Measurements from ENCODE around the gene CNOT1.
"Not testable (repeated sequence)": the region's sequence is repeated elsewhere in the genome, so short reads cannot be mapped to it uniquely, and the experiment has no call there.

CNOT1 gene

DNA sequence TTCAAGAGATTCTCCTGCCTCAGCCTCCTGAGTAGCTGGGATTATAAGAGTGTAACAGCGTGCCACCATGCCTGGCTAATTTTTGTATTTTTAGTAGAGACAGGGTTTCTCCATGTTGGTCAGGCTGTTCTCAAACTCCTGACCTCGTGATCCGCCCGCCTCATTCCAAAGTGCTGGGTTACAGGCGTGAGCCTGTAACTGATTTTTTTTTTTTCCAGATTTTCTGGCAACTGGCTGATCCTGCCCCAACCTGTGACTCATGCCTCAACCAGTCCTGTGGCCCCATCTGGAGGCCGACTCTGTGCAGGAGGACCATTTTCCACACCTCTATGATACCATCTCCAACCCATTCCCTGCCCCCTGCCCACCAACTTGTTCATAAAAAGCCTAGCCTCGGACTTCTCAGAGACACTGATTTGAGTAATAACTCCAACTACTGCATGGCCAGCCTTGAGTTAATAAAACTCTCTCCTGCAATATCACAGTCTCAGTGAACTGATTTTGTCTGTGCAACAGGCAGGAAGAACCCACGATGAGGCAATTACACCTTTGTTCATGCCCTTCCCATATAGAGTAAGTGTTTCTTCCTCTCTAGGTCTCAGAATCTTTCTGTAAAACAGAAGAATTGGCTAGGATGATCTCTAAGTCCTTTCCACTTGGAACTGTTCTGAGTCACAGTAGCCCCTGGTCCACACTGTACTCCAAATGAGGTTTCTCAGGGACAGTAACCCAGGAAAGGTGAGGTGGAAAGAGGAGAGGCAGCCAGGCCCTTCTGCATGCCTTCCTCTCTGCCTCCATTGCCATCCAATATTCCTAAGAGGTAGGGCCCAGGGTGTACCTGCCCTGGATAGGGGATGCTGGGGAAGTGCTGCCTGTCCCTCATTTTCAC, 8.8 kb upstream of the CNOT1 start:
- no peak for DNase-seq

DNA sequence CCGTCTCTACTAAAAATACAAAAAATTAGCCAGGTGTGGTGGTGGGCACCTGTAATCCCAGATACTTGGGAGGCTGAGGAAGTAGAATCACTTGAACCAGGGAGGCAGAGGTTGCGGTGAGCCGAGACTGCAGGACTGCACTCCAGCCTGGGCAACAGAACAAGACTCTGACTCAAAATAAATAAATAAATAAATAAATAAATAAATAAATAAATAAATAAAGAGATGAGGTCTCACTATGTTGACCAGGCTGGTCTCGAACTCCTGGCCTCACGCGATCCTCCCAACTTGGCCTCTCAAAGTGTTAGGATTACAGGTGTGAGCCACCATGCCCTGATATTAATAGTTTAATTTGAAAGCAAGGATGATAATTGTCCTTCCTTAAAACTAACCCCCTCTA, 7.4 kb upstream of the CNOT1 start:
- not testable (repeated sequence) for DNase-seq

DNA sequence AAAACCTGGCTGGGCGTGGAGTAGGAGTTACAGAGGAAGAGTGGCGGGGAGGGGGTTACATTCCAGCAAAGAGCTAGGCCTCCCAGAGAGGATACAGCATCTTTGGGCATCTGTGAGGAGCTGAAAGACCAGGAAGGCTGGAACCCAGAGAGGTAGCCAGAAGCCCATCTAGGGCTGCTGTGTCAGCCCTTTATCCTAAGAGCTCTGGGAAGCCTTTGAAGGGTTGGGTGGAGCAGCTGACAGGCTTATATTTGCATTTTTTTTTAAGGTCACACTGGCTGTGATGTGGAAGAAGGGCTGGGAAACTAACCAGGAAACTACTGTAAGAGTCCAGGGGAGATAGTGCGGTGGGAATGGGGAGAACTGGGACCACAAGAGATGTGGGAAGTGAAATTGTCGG, 6.8 kb upstream of the CNOT1 start:
- no peak for DNase-seq

DNA sequence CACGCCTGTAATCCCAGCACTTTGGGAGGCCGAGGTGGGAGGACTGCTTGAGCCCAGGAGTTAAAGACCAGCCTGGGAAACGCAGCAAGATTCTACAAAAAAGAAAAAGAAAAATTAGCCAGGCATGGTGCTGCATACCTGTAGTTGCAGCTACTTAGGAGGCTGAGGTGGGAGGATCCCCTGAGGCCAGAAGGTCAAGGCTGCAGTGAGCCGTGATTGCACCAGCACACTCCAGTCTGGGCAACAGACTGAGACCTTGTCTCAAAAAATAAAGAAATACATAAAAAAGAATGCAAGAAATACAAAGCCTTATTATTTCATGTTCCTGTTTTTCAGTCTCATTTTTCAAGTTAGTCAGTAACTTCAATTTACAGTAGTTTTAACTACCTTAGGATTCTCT, 5.9 kb upstream of the CNOT1 start:
- DNase-seq = no peak

DNA sequence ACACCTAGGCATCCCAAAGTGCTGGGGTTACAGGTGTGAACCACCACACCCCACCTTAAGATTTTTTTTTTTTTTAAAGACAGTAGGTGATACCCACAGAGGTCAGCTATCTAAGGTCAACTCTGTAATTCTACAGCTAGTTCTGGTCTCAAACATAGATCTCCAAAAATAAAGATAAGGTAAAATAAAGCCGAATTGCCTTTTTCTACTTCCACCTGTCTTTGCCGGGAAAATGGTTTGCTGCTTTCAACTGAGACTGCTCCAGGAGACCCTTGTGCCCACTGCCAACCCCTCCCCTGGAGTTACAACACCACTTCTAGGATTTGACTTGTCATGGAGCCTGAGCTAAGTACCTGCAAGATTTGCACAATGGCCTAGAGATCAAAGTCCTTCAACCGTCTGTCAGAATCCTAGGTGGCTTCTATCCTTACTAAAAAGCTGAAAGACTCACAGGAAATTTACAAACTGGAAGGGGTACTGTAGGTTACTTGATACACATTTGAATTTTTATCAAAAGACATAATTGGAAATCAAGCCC, 4.7 kb upstream of the CNOT1 start:
- no peak for DNase-seq

DNA sequence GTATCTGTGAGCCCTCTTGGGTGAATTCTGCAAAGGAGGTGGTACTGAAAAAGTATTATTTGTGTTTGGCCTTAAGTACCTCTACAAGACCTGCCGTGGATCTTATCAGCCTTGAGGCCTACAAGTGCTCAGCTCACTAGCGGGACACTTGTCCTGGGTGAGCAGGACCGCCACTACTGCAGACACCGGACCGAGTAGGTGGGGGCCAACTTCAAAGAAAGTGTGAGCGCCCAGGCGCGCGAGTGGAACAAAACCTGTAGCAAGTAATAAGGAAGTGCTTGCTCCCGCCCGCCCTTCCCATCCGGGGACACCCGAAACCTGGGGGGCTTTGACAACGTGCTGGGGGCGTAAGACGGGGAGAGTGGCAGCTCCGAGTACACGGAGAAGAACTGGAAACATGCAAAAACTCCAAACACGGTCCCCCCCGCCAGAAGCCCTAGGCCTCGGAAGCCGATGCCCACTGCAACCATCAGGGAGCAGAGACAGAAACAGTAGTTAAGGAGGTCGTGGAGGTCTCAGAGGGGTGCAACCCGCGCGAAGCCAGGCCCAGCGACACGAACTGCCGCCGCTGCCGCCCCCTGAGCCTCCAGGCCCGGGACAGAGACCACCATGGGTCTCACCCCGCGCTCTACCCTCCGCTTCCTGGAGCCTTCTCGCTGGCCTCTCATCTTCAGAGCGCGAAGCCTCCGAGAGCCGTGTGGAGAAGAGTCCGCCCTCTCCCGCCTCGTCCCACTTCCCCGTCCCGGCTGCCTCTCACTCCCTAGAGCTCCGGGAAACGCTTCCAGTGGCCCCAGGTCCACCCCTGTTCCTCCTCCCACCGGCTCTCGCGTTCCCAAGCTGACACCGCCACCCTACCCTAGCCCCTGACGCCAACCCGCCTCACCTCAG, 537 bp downstream of the CNOT1 start:
- DNase-seq = peak; percentile 51

DNA sequence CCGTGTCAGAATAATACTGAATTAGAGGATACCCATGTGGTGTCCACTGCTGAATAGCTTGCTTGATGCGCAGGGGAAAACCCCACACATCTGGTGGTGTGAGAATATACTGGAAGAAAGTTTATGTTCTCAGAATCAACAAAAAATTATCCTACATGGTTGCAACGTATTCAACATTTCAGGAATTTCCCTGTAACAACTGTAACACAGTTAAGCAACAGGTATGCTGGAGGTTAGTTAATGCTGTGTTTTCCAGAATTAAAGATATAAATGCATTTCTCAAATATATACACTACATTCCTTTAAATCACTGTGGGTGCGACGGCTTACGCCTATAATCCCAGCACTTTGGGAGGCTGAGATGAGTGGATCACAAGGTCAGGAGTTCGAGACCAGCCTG, 5.4 kb downstream of the CNOT1 start:
- no peak for DNase-seq

DNA sequence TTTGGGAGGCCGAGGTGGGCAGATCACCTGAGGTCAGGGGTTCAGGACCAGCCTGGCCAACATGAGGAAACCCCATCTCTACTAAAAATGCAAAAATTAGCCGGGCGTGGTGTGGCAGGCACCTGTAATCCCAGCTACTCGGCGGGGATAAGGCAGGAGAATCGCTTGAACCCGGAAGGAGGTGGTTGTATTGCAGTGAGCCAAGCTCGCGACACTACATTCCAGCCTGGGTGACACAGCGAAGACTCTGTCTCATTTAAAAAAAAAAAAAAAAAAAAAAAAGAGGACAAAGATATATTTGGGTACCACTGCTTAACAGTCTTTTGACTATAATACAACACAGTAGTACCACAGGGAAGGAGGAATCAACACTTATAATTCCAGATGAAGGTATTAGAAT, 9.2 kb downstream of the CNOT1 start:
- no peak for DNase-seq

DNA sequence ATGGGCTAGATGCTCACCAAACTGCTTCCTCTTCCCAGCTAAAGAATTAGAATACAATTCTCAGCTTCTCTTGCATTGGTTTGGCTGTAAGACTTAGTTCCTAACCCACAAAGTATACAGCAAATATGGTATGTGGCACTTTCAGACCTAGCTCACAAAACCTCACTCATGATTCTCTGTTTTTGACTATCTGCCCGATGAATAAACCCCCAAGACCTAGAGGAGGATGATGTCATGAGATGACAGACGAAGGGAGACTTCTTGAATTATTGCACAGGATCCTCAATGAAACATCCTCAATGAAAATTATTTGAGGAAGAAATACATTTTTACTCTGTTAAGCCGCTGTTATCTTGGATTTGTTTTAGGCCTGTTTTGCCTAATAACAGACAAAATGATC, 14.3 kb downstream of the CNOT1 start:
- DNase-seq = no peak

DNA sequence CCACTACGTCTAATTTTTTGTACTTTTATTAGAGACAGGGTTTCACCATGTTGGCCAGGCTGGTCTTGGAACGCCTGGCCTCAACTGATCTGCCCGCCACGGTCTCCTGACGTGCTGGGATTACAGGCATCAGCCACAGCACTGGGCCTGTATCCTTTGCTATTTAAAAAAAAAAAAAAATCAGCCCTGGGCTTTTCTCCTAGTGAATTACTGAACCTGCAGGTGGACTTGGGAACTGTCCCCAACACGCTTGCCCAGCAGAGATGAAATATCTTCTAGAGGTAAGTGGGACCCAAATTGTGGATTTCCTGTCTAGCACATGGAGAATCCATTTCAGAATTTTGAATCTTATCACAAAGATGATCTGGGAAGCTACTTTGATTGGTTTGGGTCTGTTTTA, 14.8 kb downstream of the CNOT1 start:
- DNase-seq = no peak

DNA sequence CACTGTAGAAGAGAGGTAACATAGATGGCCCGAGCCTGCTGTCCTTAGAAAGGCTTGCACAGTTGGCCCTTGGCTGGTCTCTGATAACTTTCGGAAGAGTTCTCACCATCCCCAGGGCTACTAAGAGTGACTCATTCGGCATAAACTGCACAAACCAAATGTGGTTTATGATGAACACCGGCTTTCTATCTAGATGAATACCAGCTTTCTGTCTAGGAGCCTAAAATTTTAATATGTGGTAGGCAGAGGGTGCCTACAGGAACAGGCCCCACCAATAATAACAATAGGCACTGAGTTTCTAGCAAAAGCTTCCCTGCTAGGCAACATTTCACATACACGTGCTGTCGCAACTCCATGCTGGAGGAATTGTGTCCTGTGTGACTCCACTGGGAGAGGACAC, 15.4 kb downstream of the CNOT1 start:
- DNase-seq = no peak

DNA sequence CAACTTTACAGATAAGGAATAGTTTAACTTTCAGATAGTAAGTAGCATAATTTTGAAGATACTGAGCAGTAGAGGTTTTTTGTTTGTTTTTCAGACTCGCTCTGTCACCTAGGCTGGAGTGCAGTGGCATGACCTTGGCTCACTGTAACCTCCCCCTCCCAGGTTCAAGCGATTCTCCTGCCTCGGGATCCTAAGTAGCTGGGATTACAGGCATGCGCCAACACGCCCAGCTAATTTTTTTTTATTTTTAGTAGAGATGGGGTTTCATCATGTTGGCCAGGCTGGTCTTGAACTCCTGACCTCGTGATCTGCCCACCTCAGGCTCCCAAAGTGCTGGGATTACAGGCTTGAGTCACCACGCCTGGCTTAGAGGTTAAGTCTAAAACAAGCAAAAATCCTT, 16.7 kb downstream of the CNOT1 start:
- not testable (repeated sequence) for DNase-seq

DNA sequence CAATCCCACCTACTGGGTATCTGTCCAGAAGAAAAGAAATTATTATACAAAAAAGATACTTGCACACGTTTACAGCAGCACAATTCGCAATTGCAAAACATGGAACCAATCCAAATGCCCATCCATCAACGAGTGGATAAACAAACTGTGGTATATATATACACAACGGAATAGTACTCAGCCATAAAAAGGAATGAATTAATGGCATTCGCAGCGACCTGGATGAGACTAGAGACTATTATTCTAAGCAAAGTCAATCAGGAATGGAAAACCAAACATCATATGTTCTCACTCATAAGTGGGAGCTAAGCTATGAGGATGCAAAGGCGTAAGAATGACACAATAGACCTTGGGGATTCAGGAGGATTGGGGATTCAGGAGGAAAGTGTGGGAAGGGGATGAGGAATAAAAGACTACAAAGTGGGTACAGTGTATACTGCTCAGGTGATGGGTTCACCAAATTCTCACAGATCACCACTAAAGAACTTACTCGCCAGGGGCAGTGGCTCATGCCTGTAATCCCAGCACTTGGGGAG, 21.0 kb downstream of the CNOT1 start:
- DNase-seq = no peak

DNA sequence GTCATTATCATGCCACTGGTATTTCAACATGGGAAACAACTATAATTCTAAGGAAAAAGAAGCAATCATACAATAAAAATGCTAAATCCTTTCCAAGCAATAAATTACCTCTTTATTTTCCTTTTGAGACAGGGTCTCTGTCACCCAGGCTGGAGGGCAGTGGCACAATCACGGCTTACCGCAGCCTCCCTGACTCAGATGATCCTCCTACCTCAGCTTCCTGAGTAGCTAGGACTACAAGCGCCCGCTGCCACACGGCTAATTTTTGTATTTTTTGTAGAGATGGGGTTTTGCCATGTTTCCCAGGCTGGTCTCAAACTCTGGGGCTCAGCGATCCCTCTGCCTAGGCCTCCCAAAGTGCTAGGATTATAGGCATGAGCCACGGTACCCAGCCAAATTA, 24.1 kb downstream of the CNOT1 start:
- DNase-seq = no peak

DNA sequence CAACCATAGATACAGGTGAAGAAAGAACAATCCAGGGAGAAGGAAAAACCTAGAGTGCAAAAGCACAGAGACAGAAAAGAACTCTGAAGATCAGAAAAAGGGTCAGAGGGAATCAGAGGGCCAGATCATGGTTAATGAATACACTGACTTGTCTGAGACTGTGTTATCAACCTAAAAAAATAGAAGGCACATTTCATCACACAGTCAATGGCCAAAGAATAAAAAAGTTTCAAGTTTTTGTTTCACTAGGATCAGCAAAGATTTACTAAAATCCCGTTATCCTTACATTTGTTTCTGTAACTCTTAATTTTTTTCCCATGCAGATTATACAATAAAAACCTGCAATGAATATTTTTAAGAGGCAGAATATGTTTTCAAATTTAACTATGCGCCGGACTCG, 38.5 kb downstream of the CNOT1 start:
- no peak for DNase-seq

DNA sequence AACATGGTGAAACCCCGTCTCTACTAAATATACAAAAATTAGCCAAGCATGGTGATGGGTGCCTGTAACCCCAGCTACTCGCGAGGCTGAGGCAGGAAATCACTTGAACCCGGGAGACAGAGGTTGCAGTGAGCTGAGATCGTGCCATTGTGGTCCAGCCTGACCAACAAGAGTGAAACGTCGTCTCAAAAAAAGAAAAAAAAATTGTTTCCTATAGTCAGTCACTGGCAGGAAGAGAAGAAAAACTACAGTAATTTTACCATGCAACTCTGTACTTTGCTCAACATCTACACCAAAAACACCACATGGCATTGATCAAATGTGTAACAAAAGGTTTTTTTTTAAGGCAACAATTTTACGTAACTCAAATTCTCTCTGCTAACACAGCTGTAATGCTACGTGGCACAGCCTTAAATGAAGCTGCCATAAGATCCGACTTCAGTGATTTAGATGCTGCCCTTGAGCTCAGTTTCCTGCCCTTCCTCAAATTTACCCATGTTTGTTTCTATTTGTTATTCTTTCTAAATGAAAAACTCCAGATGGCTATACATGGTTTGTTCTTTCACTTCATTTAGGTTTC, 40.2 kb downstream of the CNOT1 start:
- no peak for DNase-seq

DNA sequence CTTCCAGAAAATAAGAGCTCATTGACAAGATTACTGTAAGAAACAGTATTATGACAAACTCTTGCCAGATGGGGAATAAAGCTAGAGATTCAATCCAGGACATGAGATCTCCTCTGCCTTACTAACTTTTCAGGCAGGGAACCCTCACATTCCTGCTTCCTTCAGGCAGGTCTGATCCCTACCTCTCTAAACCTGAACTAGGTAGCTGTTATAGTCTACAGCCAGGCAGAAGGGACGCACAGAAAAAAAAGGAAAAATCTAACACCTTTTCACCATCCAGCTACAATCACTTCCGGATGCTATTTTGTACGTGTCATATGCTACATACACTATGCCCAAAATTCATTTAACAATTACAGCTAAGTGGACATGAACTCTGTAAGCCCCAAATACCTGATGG, 41.2 kb downstream of the CNOT1 start:
- no peak for DNase-seq

DNA sequence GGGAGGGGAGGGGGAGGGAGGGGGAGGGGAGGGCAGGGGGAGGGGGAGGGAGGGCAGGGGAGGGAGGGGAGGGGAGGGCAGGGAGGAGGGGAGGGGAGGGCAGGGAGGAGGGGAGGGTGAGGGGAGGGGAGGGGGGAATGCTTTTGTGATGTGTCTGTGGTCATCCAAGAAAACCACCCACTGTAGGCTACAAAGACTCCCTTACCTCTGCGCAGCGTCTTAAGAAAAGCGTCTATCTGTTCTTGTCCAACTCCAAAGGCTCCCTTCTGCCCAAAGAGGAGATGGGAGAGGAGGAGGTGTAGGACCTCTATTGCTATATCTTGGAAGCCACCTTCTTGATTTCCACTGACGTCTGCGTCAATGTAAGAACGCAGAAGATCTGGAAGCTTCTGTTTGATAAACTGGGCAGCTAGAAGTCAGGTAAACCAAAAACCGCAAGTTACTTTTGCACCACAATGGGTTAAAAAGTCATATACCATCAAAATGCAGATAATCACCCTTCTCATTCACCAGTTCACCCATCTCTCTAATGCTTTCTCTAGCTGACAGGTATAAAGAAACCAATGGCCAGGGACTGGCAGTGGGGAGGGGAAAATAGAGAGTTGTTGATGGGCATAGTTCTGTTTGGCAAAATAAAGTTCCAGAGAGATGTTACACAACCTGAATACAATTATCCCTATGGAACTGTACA, 43.1 kb downstream of the CNOT1 start:
- DNase-seq = no peak

DNA sequence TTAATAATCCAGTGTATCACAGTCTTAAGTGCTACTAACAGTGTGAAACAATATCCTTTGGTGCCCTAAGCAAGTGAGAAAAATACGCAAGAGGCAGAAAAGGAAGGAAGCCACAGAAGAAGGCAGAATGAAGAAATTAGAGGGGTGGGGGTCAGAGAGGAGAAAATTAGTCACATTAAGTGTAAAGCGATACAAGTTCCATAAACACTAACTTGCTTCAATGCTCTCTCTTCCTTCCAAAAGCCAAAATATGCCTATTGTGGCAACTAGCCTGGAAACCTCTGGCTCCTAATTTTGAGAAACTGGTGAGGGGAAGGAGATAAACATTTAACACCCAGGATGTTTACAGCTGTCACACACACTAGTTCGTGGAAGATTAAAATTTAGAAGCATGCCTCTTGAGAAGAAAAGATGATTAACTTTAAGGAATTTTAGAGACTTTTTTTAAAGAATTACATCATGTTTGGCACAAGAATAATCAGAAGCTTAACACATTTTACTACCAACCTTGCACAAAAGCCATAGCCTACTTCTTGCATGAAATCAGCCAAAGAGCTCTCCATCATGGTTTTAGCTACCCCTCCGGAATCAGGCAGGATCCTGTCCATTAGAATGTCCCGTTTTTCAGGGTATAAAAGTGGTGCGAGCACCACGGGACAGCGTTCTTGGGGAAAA, 44.7 kb downstream of the CNOT1 start:
- no peak for DNase-seq

DNA sequence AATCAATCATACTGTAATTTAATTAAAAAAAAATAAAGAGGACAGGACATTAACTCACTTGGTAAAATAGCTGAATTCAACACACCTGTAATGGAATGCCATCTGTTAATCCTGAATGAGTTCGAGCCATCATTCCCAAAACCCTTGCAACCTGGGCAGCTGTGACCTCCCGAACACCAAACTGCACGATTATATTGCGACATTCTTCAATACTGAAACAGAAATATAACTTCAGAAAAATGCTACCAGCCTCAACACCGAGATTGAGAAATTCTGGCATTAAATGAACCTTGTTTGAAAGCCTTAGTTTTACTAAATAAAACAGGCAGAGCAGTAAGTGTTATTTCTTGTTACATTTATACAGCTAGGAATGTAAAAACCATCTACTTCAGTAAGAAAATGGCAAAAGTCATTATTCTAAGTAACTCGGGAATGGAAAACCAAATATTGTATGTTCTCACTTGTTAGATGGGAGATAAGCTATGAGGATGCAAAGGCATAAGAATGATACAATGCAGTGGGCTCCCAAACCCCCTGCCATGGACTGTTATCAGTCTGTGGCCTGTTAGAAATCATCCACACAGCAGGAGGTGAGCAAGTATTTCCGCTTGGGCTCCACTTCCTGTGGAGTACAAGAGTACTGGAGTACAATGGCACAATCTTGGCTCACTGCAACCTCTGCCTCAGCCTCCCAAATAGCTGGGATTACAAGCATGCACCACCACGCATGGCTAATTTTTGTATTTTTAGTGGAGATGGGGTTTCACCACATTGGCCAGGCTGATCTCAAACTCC, 46.5 kb downstream of the CNOT1 start:
- no peak for DNase-seq

DNA sequence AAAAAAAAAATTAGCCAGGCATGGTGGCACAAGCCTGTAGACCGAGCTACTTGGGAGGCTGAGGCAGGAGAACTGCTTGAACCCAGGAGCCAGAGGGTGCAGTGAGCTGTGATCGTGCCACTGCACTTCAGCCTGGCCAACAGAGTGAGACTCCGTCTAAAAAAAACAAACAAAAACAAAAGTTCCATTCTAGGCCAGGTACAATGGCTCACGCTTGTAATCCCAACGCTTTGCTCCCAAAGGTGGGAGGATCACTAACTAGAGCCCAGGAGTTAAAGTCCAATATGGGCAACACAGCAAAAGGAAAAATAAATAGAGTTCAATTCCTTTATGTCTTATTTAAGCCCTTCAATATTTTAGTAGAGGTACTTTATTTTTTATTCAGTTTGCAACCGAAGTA, 47.5 kb downstream of the CNOT1 start:
- DNase-seq = no peak

Measured in stimulated activated CD4-positive, alpha-beta T cell treated with anti-CD3 and anti-CD28 coated beads, Interleukin-1b, Interleukin-23, amount 100 ng/mL, for 48 hours (primary cell).